HEK293T (cell line): ENCODE results near the gene PHOSPHO1.

ENCODE experiments used
- CTCF ChIA-PET: fragments of 350-600 bp; formaldehyde crosslinking; extraction: SDS; loops from one replicate; lab custom pipeline; 2021; ENCODE audit warnings: antibody characterized with exemption, inconsistent platforms; lab: Yijun Ruan, JAX
- POLR2A ChIA-PET: fragments of 350-600 bp; formaldehyde crosslinking; extraction: SDS; loops from one replicate; lab custom pipeline; 2020; ENCODE audit warnings: antibody characterized with exemption, inconsistent platforms; lab: Yijun Ruan, JAX
- DNase-seq: peaks from one replicate; pipeline ENCODE4 v3.0.0; 2012; ENCODE audit warnings: mixed read lengths; ENCODE audit errors: extremely low spot score
- ARNT ChIP-seq: fragments of 450-650 bp; IDR thresholded peaks from 2 replicates; pipeline ENCODE4 v1.6.1; 2017; ENCODE audit warnings: mild to moderate bottlenecking
- BHLHE40 ChIP-seq: fragments of 450-650 bp; IDR thresholded peaks from 2 replicates; pipeline ENCODE4 v1.6.1; 2016; ENCODE audit warnings: mild to moderate bottlenecking, moderate library complexity, borderline replicate concordance
- CTBP1 ChIP-seq: fragments of 450-650 bp; IDR thresholded peaks from 2 replicates; pipeline ENCODE4 v1.6.1; 2016; ENCODE audit warnings: borderline replicate concordance
- ELF4 ChIP-seq: fragments of 450-650 bp; IDR thresholded peaks from 2 replicates; pipeline ENCODE4 v1.6.1; 2017; ENCODE audit warnings: antibody characterized with exemption
- FOXA1 ChIP-seq: fragments of 450-650 bp; IDR thresholded peaks from 2 replicates; pipeline ENCODE4 v1.6.1; 2016; ENCODE audit warnings: mild to moderate bottlenecking
- FOXK2 ChIP-seq: fragments of 450-650 bp; IDR thresholded peaks from 2 replicates; pipeline ENCODE4 v1.6.1; 2016; ENCODE audit warnings: mild to moderate bottlenecking
- FOXM1 ChIP-seq: fragments of 450-650 bp; IDR thresholded peaks from 2 replicates; pipeline ENCODE4 v1.6.1; 2017; ENCODE audit warnings: mild to moderate bottlenecking, borderline replicate concordance
- HDGF ChIP-seq: fragments of 450-650 bp; IDR thresholded peaks from 2 replicates; pipeline ENCODE4 v1.6.1; 2017; ENCODE audit warnings: antibody characterized with exemption, borderline replicate concordance
- L3MBTL2 ChIP-seq: fragments of 450-650 bp; conservative IDR thresholded peaks from 2 replicates; pipeline ENCODE4 v1.6.1; 2016; ENCODE audit warnings: mild to moderate bottlenecking
- LEF1 ChIP-seq: fragments of 450-650 bp; IDR thresholded peaks from 2 replicates; pipeline ENCODE4 v1.6.1; 2017; ENCODE audit warnings: mild to moderate bottlenecking, borderline replicate concordance
- NFRKB ChIP-seq: fragments of 450-650 bp; IDR thresholded peaks from 2 replicates; pipeline ENCODE4 v1.6.1; 2016; ENCODE audit warnings: mild to moderate bottlenecking, moderate library complexity
- SP1 ChIP-seq: fragments of 450-650 bp; IDR thresholded peaks from 2 replicates; pipeline ENCODE4 v1.6.1; 2017
- SUZ12 ChIP-seq: fragments of 450-650 bp; IDR thresholded peaks from 2 replicates; pipeline ENCODE4 v1.6.1; 2016; ENCODE audit warnings: mild to moderate bottlenecking
- TARDBP ChIP-seq: fragments of 450-650 bp; IDR thresholded peaks from 2 replicates; pipeline ENCODE4 v1.6.1; 2016
- ZNF384 ChIP-seq: fragments of 450-650 bp; IDR thresholded peaks from 2 replicates; pipeline ENCODE4 v1.6.1; 2016
- TF ChIP-seq, protein P1 (sequence below): fragments of 450-650 bp; IDR thresholded peaks from 2 replicates; pipeline ENCODE4 v1.6.1; 2016

PHOSPHO1 gene

DNA sequence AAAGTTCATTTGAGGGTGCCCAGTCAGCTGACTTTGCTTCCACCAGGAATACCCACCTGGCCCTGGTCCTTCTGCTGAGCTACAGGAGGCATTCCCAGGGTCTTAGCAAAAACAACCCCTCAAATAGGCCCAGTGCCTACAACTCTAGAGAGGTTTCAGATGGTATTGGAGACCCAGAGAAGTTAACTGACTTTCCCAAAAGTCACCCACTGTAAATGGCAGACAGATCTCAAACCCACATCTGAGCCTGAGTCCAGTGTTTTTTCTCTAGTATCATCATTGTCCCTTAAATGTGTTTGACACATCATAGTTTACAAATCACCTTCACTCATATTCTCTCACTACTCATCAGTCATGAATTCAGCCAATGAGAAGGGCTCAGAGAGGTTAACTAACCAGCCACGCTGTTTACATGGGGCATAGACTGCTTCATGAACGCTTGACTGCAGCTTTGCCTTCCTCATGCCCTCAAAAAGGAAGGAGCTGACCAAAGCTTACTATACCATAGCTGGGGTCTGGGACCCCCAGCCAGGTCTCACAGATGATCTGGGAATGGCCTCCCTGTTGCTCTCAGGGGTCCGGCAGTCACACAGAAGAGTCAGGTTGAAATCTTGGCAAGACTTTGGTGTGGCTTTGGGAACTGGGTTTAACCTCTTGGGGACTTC lies 3.7 kb downstream of the PHOSPHO1 start:
- no peak for DNase-seq
- ChIA-PET CTCF (interaction anchor here (0.6 to 1.4 kb wide), 5 partner anchors 10 to 232 kb away, joined by 3 to 5 read pairs (median 3); no protein-coding TSS in a partner anchor), POLR2A (interaction anchor here (2.3 kb wide), 1 partner anchor 33 kb away, joined by 12 read pairs; no protein-coding TSS in a partner anchor)
- no peak for TF ChIP-seq LEF1
- TF ChIP-seq FOXM1 = no peak
- TF ChIP-seq FOXK2 = no peak
- TF ChIP-seq, protein P1, sequence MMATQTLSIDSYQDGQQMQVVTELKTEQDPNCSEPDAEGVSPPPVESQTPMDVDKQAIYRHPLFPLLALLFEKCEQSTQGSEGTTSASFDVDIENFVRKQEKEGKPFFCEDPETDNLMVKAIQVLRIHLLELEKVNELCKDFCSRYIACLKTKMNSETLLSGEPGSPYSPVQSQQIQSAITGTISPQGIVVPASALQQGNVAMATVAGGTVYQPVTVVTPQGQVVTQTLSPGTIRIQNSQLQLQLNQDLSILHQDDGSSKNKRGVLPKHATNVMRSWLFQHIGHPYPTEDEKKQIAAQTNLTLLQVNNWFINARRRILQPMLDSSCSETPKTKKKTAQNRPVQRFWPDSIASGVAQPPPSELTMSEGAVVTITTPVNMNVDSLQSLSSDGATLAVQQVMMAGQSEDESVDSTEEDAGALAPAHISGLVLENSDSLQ = no peak
- no peak for TF ChIP-seq ARNT
- no peak for TF ChIP-seq FOXA1
- no peak for TF ChIP-seq SUZ12
- no peak for TF ChIP-seq ZNF384
- TF ChIP-seq L3MBTL2 = no peak
- TF ChIP-seq ELF4 = no peak
- TF ChIP-seq HDGF = no peak
- TF ChIP-seq TARDBP = no peak
- no peak for TF ChIP-seq NFRKB
- TF ChIP-seq CTBP1 = no peak

DNA sequence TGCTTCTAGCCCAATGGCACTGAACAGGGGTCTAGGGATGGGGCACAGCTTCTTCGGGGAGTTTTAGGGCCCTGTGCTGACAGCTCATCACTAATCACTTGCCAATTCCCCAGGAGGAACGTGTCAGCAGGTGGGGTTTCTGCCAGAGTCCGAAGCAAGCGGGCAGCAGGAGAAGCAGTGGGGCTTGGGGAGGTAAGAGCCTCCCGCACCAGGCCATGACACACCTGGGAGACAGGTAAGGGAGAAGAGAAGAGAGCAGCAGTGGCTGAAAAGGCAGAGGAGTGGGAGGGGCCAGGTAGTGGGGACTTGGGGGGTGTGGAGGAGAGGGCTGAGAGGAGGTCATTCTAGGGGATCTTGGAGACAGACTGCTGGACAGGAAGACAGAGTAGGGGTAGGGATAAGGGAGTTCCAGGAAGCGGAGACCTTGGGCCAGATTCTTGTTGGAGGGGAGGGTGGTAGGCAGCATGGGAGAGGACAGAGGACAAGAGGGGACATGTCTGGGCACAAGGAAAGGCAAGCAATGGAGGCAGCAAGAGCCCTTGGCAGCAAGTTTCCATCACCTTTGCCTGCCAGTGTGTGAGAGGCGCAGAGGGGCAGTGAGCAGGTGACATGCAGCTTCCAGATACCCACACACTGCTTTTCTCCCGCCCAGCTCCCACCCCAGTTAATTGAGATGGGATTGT lies 4.9 kb downstream of the PHOSPHO1 start:
- DNase-seq = no peak
- TF ChIP-seq ELF4 = no peak
- no peak for TF ChIP-seq L3MBTL2
- no peak for TF ChIP-seq BHLHE40
- no peak for TF ChIP-seq NFRKB
- no peak for TF ChIP-seq CTBP1
- POLR2A ChIA-PET = no interaction called here
- CTCF ChIA-PET = interaction anchor here (1.1 kb wide), 1 partner anchor 46 kb away, joined by 3 read pairs; no protein-coding TSS in a partner anchor

DNA sequence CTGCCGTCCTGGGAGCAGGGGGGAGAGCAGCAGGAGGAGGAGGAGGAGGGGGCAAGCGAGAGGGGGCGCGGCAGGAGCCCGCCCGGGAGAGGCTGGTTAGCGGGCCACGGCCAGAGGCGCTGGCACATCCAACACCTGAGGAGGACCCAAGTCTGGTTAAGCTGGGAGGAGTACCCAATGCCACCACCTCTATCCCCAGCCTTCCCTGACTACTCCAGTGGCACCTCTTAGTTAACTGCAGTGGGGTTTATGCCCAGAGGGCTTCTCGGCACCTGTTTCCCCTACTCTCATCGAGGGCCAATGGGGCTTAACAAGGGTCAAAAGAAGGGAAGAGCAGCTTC lies 5.6 kb downstream of the PHOSPHO1 start:
- ChIA-PET POLR2A (no interaction called here), CTCF (no interaction called here)

DNA sequence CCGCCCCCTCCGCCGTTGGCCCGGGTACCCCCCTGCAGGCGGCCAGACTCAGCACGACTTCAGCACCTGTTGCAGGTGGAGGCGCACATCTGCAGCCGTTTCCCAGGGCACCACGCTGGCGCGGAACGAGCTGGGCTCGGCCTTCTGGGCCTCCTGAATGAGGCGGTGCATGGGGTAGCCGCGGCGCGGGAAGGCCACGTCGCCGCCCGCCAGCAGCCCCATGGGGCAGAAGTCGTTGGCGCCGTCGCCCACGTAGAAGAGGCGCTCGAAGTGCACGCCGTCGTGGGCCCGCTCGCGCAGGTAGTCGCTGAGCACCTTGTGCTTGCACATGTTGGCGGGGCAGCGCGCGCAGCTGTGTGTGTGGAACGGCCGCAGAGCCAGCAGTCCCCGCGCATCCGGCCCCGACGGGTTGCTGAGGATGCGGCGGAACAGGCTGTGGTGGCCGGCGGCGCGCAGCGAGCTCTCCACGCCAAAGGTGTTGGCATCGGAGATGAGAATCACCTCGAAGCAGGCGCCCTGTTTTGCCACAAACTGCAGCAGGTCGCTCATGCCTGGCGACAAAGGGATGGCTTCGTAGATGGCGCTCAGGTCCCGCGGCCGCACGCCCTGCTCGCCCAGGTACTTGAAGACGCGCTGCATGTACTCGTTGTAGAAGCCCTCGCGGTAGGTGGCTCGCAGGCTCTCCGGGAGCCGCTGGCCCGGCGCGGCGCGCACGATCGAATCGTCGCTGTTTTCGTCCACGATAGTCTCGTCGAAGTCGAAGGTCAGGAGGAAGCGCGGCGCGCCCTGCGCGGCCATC lies 6.2 kb downstream of the PHOSPHO1 start:
- ChIA-PET POLR2A (no interaction called here), CTCF (no interaction called here)
- TF ChIP-seq NFRKB (no peak), L3MBTL2 (no peak), SUZ12 (no peak), ARNT (no peak), HDGF (no peak), ZNF384 (no peak), TARDBP (no peak), LEF1 (no peak), ELF4 (no peak), FOXK2 (no peak), FOXA1 (no peak), BHLHE40 (no peak), FOXM1 (no peak), SP1 (no peak), CTBP1 (no peak)
- TF ChIP-seq, protein P1 = no peak
- DNase-seq = no peak

More for the DNA sequence above, 5.6 kb downstream of the PHOSPHO1 start:
- DNase-seq = no peak
- TF ChIP-seq FOXA1 = no peak
- TF ChIP-seq, protein P1 = no peak
- TF ChIP-seq L3MBTL2 = no peak
- no peak for TF ChIP-seq NFRKB
- TF ChIP-seq TARDBP = no peak
- no peak for TF ChIP-seq LEF1
- TF ChIP-seq SUZ12 = no peak
- TF ChIP-seq FOXM1 = no peak
- TF ChIP-seq ZNF384 = no peak
- TF ChIP-seq HDGF = no peak
- no peak for TF ChIP-seq SP1
- no peak for TF ChIP-seq ARNT

DNA sequence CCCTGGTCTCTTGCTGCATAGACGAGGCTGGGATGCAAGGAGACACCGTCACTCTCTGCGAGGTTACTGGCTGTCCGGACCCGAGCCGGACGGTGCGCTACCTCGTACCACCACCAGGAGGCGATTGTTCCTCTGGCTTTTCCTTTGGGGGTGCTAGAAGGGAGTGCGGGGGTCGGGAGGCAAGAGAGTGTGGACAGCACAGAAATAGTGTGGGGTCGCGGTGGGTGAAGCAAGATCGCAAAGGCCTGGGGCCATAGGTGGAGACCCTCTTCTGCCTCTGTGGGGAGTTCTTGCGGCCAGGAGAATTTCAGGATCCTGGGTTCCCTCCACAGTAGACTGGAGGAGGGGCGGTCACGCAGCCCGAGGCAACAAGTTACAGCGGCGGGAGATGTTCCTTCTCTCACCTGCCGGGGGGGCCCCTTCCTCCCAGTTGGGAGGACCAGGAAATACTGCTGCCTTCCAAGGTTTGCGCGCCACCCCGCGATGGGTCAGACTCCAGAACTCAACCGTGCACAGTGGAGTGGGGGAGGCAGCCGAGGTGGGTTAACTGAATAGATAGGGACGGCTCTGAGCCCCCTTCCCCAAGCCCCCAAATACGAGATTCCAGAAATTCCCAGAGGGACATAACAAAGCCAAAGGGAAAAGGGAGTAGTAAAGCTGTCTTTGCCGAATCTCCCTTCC lies 6.9 kb downstream of the PHOSPHO1 start:
- POLR2A ChIA-PET = no interaction called here
- peak; percentile 76 for DNase-seq
- TF ChIP-seq SP1 (no peak), CTBP1 (no peak), SUZ12 (no peak)
- CTCF ChIA-PET = interaction anchor here (1.3 kb wide), 1 partner anchor 67 kb away, joined by 5 read pairs; no protein-coding TSS in a partner anchor
